Measurements from ENCODE around the gene NDUFAF3.

GRCh38 chr3:49028298-49028672, 6.4 kb downstream of the NDUFAF3 start:
- no peak for TF ChIP-seq CTCF (IDR thresholded peaks at IDR 0.05; ENCODE audit: poor library complexity)
- TF ChIP-seq EZH2 (IDR thresholded peaks at IDR 0.05; ENCODE audit: borderline replicate concordance) = no peak
- TF ChIP-seq EZH2phosphoT487 (IDR thresholded peaks at IDR 0.05; ENCODE audit: low read depth, severe bottlenecking, unreplicated experiment) = no peak

Data from hepatocyte (in vitro differentiated cells).